GM18868 (cell line): ENCODE data around the gene P3H3.
"Not testable (repeated sequence)": the region's sequence is repeated elsewhere in the genome, so short reads cannot be mapped to it uniquely, and the experiment has no call there.

Source experiments
- ATAC-seq: cut with Tn5 transposase; IDR thresholded peaks from one replicate; pipeline ENCODE4 v1.9.1; 2021; ENCODE audit warnings: mild to moderate bottlenecking, moderate library complexity; ENCODE audit not compliant: unreplicated experiment

P3H3 gene

GRCh38 chr12:6886206-6886999, 58.2 kb downstream of the P3H3 start:
- not testable (repeated sequence) for ATAC-seq

GRCh38 chr12:6887460-6887859, 59.3 kb downstream of the P3H3 start:
- no peak for ATAC-seq

- no peak for ATAC-seq
Observed at GRCh38 chr12:6888360-6888759, 60.2 kb downstream of the P3H3 start.

GRCh38 chr12:6888794-6889193, 60.6 kb downstream of the P3H3 start:
- not testable (repeated sequence) for ATAC-seq
